Ovary (tissue), 9 donors: ENCODE measurements around the gene CCDC83. TPM values are rescaled to one million over a fixed set of nuclear protein-coding genes. Genes with fewer than 3 reads are reported as not detected.

Source experiments
- DNase-seq, 5 donors: peaks; one replicate each; pipeline ENCODE4 v3.0.0-alpha.2; 2019 to 2020
- H3K27ac ChIP-seq, 2 donors: fragments of 200-600 bp; one replicate each; pipeline versions ENCODE4 v1.5.1 to v1.8.0; 2019 to 2022
- H3K27me3 ChIP-seq: fragments of 200-600 bp; one replicate; pipeline ENCODE4 v1.8.0; 2022
- H3K36me3 ChIP-seq: fragments of 200-600 bp; sonication (generic); one replicate; pipeline ENCODE4 v1.5.1; 2019
- H3K4me1 ChIP-seq: one replicate; pipeline ENCODE4 v1.8.1; 2013; ENCODE audit warnings: mild to moderate bottlenecking, moderate library complexity; ENCODE audit not compliant: insufficient read depth
- H3K4me3 ChIP-seq: fragments of 200-600 bp; sonication (generic); one replicate; pipeline ENCODE4 v1.5.1; 2017
- H3K9me3 ChIP-seq, 2 donors: fragments of 200-600 bp in 1 of 2; sonication (generic) in 1 of 2; one replicate each; pipeline versions ENCODE4 v1.5.1 to v1.8.1; 2013 to 2019; ENCODE audit warnings: mild to moderate bottlenecking in 1 of 2, moderate library complexity in 1 of 2
- EP300 ChIP-seq: sonication (generic); formaldehyde crosslinking; IDR thresholded peaks from one replicate; pipeline ENCODE4 v1.6.1; 2017; ENCODE audit warnings: antibody characterized with exemption
- POLR2A ChIP-seq: fragments of 450-650 bp; IDR thresholded peaks from one replicate; pipeline ENCODE4 v1.6.1; 2017; ENCODE audit warnings: antibody characterized with exemption, mild to moderate bottlenecking, moderate library complexity
- WGBS, 3 donors: extraction: QIAGEN DNeasy Blood & Tissue Kit in 1 of 3; methylation state at CpG; one replicate each; pipeline versions ENCODE4 v1.1.5 to v1.1.7; 2013 to 2017; 5-methylcytosine and 5-hydroxymethylcytosine counted together
- intact Hi-C, 4 donors: fragments of 100-400 bp; cut with DNase I; formaldehyde crosslinking; loops; one replicate each; pipeline versions ENCODE4 v1.11.0 to v1.15.1; 2022 to 2023
- polyA plus RNA-seq, 2 donors: library from polyadenylated mRNA; stranded (reverse); fragments of 200-250 nt in 1 of 2; fragments of 350-450 nt in 1 of 2; fragmentation: Illumina TruSeq in 1 of 2; extraction: RNeasy Lipid Tissue Mini Kit (QIAGEN cat#74804) in 1 of 2; gene quantifications; one replicate each; pipeline ENCODE4 v1.2.3, GENCODE V29; 2013 to 2014
- total RNA-seq, 7 donors: library from RNA; depleted of rRNA in 2 of 7; stranded (reverse); fragments of >200 nt in 2 of 7; fragmentation: NEBNext Ultra II Directional in 3 of 7; extraction: Animal tissue kit (Norgen Biotek cat#: 25700) in 3 of 7; gene quantifications; one replicate each; pipeline versions ENCODE4 v1.1.0 to v1.2.4, GENCODE V29; 2016 to 2023
- TF ChIP-seq, protein P1 (sequence below), 3 donors: fragments of 450-650 bp in 2 of 3; fragments of 200-600 bp in 1 of 3; IDR thresholded peaks; one replicate each; pipeline versions ENCODE4 v1.5.1 to v1.8.0; 2016 to 2022; ENCODE audit warnings: antibody characterized with exemption in 3 of 3, mild to moderate bottlenecking in 1 of 3
- donor health status: DM: no; HTN: no; CAD: no; lungs with moderate emphysema.
- donor health status: DM: no; HTN: no; CAD: no.
- donor health status: Bipolar disorder and iron deficiency.
- donor health status: DM: yes; HTN: yes; CAD: no.
- donor health status: DM: no; HTN: no; CAD: no.
- donor health status: DM: yes; HTN: yes; CAD: no.

CCDC83 gene
- total and polyA plus RNA-seq, 9 donors: not detected

DNA sequence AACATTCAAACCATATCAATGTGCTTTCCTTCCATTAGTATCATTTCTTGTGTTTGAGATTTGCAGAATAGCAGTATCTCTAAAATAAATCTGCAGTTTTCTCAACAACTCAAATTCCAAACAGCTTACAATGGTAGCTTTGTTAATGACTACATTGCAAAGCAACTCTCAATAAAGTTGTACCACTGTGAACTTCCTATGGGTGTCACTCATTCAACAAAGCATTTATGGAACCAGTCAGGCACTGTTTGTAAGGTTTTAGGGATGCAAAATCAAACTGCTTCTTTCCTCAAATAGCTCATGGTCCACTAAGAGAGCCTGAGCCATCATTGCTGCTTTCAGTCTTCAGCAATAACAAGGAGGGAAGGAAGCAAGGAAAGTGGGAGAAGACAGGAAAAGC is 91.0 kb downstream of the CCDC83 start:
- no peak for TF ChIP-seq POLR2A
- no peak for TF ChIP-seq EP300
- TF ChIP-seq, protein P1, sequence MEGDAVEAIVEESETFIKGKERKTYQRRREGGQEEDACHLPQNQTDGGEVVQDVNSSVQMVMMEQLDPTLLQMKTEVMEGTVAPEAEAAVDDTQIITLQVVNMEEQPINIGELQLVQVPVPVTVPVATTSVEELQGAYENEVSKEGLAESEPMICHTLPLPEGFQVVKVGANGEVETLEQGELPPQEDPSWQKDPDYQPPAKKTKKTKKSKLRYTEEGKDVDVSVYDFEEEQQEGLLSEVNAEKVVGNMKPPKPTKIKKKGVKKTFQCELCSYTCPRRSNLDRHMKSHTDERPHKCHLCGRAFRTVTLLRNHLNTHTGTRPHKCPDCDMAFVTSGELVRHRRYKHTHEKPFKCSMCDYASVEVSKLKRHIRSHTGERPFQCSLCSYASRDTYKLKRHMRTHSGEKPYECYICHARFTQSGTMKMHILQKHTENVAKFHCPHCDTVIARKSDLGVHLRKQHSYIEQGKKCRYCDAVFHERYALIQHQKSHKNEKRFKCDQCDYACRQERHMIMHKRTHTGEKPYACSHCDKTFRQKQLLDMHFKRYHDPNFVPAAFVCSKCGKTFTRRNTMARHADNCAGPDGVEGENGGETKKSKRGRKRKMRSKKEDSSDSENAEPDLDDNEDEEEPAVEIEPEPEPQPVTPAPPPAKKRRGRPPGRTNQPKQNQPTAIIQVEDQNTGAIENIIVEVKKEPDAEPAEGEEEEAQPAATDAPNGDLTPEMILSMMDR (IDR thresholded peaks at IDR 0.05): no peak
- no peak for DNase-seq
- intact Hi-C loops: loop anchor here in 1 of 4 donors (10.0 kb wide), 1 partner anchor 99 kb away; no protein-coding TSS in a partner anchor
- Histone ChIP-seq H3K4me3 (no peak overlapping the region), H3K27ac (no peak overlapping the region), H3K27me3 (no peaks in the 10 kb centered on the region), H3K36me3 (no peaks in the 10 kb centered on the region), H3K9me3 (no peaks in the 10 kb centered on the region), H3K4me1 (peaks cover 11% of the 10 kb centered on the region)

DNA sequence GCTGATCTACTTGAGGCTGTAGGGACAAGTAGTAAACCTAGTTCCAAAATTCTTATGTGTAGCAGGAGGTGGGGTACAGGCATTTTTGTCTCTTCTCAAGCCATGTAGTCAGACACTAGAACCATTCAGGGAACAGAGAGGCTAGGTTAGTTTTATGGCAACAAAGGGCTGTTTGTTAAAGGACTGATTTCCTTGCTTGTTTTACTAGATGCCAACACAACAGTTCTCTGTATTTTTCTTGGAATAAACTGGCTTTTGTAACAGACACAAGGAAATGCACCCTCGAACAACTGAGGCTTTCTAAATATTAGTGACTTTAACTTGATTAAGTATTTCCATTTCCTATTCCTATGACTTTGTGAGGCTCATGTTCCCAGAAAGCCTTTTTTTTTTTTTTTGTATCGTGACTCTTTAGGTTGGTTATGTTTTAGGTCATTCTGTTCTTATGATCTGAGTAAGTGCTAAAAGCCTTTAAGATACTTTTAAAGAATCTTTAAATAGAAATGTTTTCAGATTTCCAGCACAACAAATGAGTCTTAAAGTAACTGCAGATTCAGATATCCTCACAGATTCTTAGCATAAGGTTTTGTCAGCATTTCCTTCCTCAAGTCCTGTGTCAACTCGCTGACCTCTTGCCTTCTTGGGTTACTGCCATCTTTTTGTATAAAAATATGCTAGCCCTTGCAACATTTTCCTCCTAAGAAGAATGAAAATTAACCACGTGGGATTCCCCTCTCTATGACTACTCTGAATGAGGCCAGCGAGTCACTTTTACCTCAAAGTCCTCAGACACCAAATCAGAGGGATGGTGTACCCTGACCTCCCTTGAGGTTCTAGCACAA is 92.5 kb downstream of the CCDC83 start:
- peak in 3 of 5 donors; percentile 59 to 71 (median 60) for DNase-seq
- WGBS, 3 donors: 5 to 13% (median 9%) methylated on average over 5 of the region's 5 CpGs
- Histone ChIP-seq H3K4me1 (peaks cover 9% of the 10 kb centered on the region), H3K27ac (peak overlapping the region in 1 of 2 donors; percentile 61), H3K9me3 (no peaks in the 10 kb centered on the region), H3K36me3 (no peaks in the 10 kb centered on the region), H3K4me3 (no peak overlapping the region), H3K27me3 (no peaks in the 10 kb centered on the region)
- intact Hi-C loops: loop anchor here in 2 of 4 donors (1.0 to 10.0 kb wide), 2 partner anchors 17 to 97 kb away; no protein-coding TSS in a partner anchor
- TF ChIP-seq EP300: no peak
- TF ChIP-seq POLR2A: no peak
- TF ChIP-seq, protein P1 (IDR thresholded peaks at IDR 0.05): no peak

DNA sequence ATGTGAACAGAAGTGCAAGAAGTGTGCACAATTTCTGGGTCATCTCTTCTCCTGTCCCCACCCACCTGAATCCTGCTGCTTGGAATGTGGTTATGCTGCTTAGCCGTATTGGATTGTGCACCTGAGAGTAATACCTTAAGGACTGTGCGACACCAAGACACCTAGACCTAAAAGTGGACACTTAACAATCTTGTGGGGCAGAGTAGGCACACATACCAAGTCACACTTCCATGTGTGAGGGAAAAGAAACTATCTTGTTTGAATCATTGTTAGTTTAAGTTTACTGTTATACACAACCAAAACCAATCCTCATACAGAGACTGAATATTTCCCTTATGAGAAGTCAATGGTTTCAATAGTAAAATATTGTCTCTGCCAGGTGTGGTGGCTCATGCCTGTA is 93.7 kb downstream of the CCDC83 start:
- H3K27me3 ChIP-seq: no peaks in the 10 kb centered on the region
- intact Hi-C loops: loop anchor here in 1 of 4 donors (10.0 kb wide), 1 partner anchor 96 kb away; no protein-coding TSS in a partner anchor
- H3K9me3 ChIP-seq: no peaks in the 10 kb centered on the region
- DNase-seq: no peak
- H3K27ac ChIP-seq: no peak overlapping the region
- WGBS, 3 donors: 86 to 93% (median 92%) methylated on average over 2 of the region's 2 CpGs
- no peaks in the 10 kb centered on the region for H3K36me3 ChIP-seq
- H3K4me1 ChIP-seq: peaks cover 16% of the 10 kb centered on the region
- no peak for TF ChIP-seq POLR2A
- TF ChIP-seq EP300: no peak
- TF ChIP-seq, protein P1 (IDR thresholded peaks at IDR 0.05): no peak
- no peak overlapping the region for H3K4me3 ChIP-seq

DNA sequence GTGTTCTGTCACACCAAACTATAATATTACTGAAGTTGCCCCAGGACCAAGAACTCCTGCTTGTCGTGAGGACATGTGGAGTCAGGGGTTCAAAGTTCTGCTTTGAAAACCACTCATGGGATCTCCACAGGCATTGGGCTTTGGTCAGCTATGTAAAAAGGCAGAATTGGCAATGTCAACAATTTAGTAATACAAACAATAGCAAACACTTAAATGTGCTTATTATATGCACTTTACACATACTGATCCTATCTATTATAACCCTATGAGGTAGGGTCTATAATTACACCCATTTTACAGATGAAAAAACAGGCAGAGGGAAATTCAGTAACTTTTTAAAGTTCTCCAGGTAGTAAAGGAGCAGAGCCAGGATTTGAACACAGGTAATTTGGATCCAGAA is 94.6 kb downstream of the CCDC83 start:
- no peak for TF ChIP-seq EP300
- TF ChIP-seq POLR2A: no peak
- TF ChIP-seq, protein P1 (IDR thresholded peaks at IDR 0.05): no peak
- Histone ChIP-seq H3K9me3 (no peaks in the 10 kb centered on the region), H3K4me3 (no peak overlapping the region), H3K36me3 (no peaks in the 10 kb centered on the region), H3K27me3 (no peaks in the 10 kb centered on the region), H3K4me1 (peaks cover 23% of the 10 kb centered on the region), H3K27ac (no peak overlapping the region)
- no peak for DNase-seq
- 82 to 98% (median 91%) methylated on average over 1 of the region's 1 CpG for WGBS, 3 donors
- intact Hi-C loops: loop anchor here in 1 of 4 donors (10.0 kb wide), 1 partner anchor 95 kb away; no protein-coding TSS in a partner anchor
